ENCODE results near the gene ILRUN. TPM values are rescaled to one million over a fixed set of nuclear protein-coding genes. Genes with fewer than 3 reads are reported as not detected.
"Not testable (repeated sequence)": the region's sequence is repeated elsewhere in the genome, so short reads cannot be mapped to it uniquely, and the experiment has no call there.

Gene ILRUN
- polyA plus RNA-seq, 3 donors: 6.2 to 19.3 (median 6.5) TPM

- H3K9me3 Mint-ChIP-seq; H3K4me3 ChIP-seq (replicated peaks in 1 of 3; ENCODE audit: low read depth in 2 of 3, low read length in 3 of 3); H3K4me2 ChIP-seq (replicated peaks; ENCODE audit: extremely low read depth, low read length, poor library complexity, severe bottlenecking); H3K9me3 ChIP-seq (replicated peaks in 1 of 2; ENCODE audit: control insufficient read depth in 1 of 2, insufficient read depth in 1 of 2, low read length in 2 of 2); H3K36me3 ChIP-seq (replicated peaks in 1 of 2; ENCODE audit: control insufficient read depth in 1 of 2, insufficient read depth in 2 of 2, low read length in 2 of 2); H3K27ac ChIP-seq (ENCODE audit: low read depth in 1 of 2, low read length in 2 of 2); H3K79me2 ChIP-seq (ENCODE audit: insufficient read depth, low read length); DNase-seq; H3K27ac Mint-ChIP-seq; H3K4me1 ChIP-seq (ENCODE audit: control insufficient read depth in 1 of 2, insufficient read depth in 2 of 2, low read length in 2 of 2); H3K36me3 Mint-ChIP-seq; H3K27me3 ChIP-seq (ENCODE audit: control insufficient read depth in 2 of 2, insufficient read depth in 2 of 2, low read length in 2 of 2); intact Hi-C loops (cut with micrococcal nuclease); H3K27me3 Mint-ChIP-seq (ENCODE audit: low read depth in 3 of 3); H3K9ac ChIP-seq (ENCODE audit: insufficient read depth, low read length, poor library complexity, severe bottlenecking); H4K20me1 ChIP-seq (ENCODE audit: insufficient read depth, low read length); H3K4me3 Mint-ChIP-seq; H2AFZ ChIP-seq (ENCODE audit: insufficient read depth, low read depth, low read length, poor library complexity, severe bottlenecking); H3K4me1 Mint-ChIP-seq: not testable (repeated sequence)
- WGBS (ENCODE audit: insufficient coverage): no CpG with 5 or more reads among the region's 9 CpGs
These were observed 23.1 kb upstream of the ILRUN start for GRCh38 chr6:34719646-34720045.

- Mint-ChIP-seq H3K27me3 (ENCODE audit: low read depth in 3 of 3) (peaks cover 0 to 6% (median 1%) of the 10 kb centered on the region in 3 donors), H3K9me3 (peaks cover 0 to 2% (median 0%) of the 10 kb centered on the region in 7 donors), H3K36me3 (no peaks in the 10 kb centered on the region), H3K4me1 (peaks cover 6% of the 10 kb centered on the region), H3K27ac (no peak overlapping the region), H3K4me3 (no peak overlapping the region)
- no peaks in the 10 kb centered on the region for H3K27me3 ChIP-seq (ENCODE audit: control insufficient read depth in 2 of 2, insufficient read depth in 2 of 2, low read length in 2 of 2)
- H2AFZ ChIP-seq (ENCODE audit: insufficient read depth, low read depth, low read length, poor library complexity, severe bottlenecking): no peak overlapping the region
- no peaks in the 10 kb centered on the region for H3K79me2 ChIP-seq (ENCODE audit: insufficient read depth, low read length)
- intact Hi-C loops (cut with micrococcal nuclease): no loop called here
- no peak for TF ChIP-seq CTCF (IDR thresholded peaks at IDR 0.05)
- no peak overlapping the region for H3K27ac ChIP-seq (ENCODE audit: low read depth in 1 of 2, low read length in 2 of 2)
- no peak overlapping the region for H3K4me2 ChIP-seq (replicated peaks; ENCODE audit: extremely low read depth, low read length, poor library complexity, severe bottlenecking)
- H3K9me3 ChIP-seq (replicated peaks in 1 of 2; ENCODE audit: control insufficient read depth in 1 of 2, insufficient read depth in 1 of 2, low read length in 2 of 2): no peaks in the 10 kb centered on the region
- H3K4me1 ChIP-seq (ENCODE audit: control insufficient read depth in 1 of 2, insufficient read depth in 2 of 2, low read length in 2 of 2): peaks cover 7% of the 10 kb centered on the region in 2 donors
- no peak overlapping the region for H3K4me3 ChIP-seq (replicated peaks in 1 of 3; ENCODE audit: low read depth in 2 of 3, low read length in 3 of 3)
- no peaks in the 10 kb centered on the region for H4K20me1 ChIP-seq (ENCODE audit: insufficient read depth, low read length)
- WGBS (ENCODE audit: insufficient coverage): no CpG with 5 or more reads among the region's 4 CpGs
- no peak for DNase-seq
- no peak overlapping the region for H3K9ac ChIP-seq (ENCODE audit: insufficient read depth, low read length, poor library complexity, severe bottlenecking)
- H3K36me3 ChIP-seq (replicated peaks in 1 of 2; ENCODE audit: control insufficient read depth in 1 of 2, insufficient read depth in 2 of 2, low read length in 2 of 2): no peaks in the 10 kb centered on the region
These were observed 22.4 kb upstream of the ILRUN start for GRCh38 chr6:34718976-34719375.

All from CD14-positive monocyte (primary cell).